T47D (cell line): Measurements from ENCODE around the gene DHRS1.
A peak's percentile ranks its signal among the peaks of the same experiment; 100 is the strongest.

Source experiments
- DNase-seq, 2 experiments: peaks; one replicate each; pipeline versions ENCODE4 v3.0.0 to v3.0.0-alpha.2; 2011 to 2012; ENCODE audit warnings: low read depth in 1 of 2, low spot score in 1 of 2
- JUND ChIP-seq: IDR thresholded peaks from 2 replicates; pipeline ENCODE4 v1.6.1; 2012; ENCODE audit warnings: low read depth
- in situ Hi-C: cut with HindIII; loops from 2 replicates; pipeline ENCODE4 v1.10.0; 2016; ENCODE audit warnings: low sequenced_read_pairs, low pct_unique_long_range_greater_than_20kb

DHRS1 gene

DNA sequence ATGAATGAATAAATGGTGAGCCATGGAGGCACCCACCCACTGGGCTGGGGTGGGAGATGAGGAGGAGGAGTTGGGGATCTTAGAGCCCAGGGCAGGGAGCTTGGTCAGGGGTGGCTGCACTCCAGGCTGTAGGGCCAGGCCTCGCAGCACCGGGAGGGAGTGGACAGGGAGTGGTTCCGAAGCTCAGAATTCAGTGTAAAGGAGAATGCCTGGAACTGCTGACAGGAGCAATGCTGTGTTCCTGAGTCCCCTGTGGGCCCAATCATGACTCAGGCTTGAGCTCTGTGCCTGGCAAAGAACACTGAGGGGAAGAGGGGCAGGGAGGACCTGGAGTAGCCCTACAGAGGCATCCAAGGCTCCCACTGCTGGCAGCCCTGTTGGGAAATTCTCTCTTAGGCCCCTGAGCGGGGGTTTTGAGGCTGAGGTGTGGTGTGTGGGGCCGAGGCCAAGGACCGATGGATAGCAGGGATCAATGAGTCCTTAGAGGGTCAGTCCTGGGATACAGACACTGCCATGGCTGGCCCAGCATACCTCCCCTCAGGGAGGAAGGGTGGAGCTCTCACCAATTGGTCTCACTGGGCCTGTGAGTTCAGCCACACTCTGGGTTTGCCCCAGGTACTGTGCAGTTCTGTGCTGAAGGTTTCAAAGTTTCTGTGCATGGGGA, 18.7 kb downstream of the DHRS1 start:
- in situ Hi-C loops, result no loop called here
- TF ChIP-seq JUND, result no peak
- no peak for DNase-seq

DNA sequence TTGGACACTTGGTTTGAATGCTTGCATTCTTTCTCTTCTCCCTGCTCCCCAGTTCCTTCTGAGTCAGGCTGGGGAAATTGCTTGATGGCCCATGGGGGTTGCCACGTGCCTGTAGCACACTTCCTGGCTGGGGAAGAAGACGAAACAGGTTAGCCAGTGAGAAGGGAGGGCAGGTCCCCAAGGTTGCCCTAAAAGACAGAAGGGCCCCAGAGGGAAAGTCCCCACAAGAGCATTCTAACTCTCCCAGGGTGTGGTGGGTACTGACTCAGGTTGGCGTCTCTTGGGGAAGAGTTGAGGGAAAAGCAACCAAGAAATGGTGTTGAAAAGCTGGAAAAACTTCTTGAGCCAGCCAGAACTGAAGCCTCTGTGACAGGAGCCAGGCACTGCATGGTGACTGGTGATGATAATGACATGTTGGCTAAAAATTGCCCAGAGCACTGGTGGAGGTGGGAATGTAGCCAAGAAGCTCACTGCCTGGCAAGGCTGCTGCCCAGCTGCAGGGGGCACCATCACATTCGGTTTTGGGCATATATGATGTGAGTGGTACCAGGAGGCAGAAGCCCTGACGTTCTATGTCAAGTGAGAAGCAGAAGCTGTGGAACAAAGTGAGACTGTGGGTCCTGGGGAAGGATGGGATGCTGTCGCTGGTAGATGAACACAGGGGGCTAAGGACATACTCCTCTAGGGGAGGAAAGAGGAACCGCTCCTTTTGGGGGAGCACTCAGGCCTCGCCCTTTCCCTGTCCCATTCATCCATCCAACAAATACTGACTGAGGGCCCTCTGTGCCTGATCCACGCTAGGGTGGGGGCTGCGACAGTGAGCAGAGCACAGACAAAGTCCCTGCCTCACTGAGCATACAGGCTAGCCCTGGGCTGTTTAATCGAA, 20.0 kb downstream of the DHRS1 start:
- in situ Hi-C loops, result no loop called here
- DNase-seq, result peak in 1 of 2 experiments; percentile 64
- no peak for TF ChIP-seq JUND

DNA sequence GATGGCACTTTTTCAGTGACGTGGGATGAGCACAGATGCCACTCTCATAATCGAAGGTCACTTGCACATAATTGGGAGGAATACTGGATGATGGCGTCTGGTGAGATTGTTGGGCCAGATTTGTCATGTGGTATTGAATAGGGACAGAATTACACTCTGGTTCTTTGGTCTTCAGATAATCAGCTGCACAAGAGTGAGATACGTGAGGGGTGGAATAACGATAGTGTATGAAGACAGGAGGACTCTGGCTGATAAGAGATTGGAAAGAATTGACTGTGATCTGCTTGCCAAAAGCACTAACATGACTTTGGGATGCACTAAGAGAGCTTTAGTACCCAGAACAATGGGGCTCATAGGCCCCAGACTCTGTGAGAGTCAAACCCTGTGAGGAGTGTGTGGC, 21.2 kb downstream of the DHRS1 start:
- DNase-seq, result no peak
- no peak for TF ChIP-seq JUND
- in situ Hi-C loops, result no loop called here

DNA sequence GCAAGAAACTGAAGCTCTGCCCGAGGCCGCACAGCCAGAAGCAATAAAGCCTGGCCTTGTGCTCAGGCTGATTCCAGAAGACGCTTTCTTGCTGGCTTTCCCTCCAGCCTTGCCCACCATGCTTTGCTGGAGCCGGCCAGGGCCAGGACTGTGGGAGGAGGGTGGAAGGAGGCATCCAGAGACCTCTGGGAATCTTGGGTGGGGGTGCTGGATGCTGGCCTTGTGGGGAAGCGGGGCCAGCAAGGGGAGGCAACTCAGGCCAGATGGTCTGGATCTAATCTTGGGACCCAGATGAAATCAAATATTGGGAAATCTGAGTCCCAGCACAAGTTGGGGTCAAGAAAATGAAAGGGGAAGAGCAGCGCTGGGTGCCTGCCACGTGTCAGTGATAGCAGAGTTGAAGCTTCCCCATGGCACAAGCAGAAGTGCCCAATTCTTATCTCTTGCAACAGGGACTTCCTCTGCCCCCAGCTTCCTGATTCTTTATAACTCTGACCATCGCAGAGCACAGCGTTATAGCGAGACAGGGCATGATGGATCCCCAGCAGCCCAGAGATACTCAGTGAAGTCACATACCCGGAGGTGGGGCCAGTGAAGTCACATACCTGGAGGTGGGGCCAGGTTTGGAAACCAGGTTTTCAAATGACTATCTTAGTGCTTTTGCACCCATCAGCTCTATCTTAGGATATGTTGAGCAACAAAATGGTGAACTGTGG, 21.8 kb downstream of the DHRS1 start:
- no peak for TF ChIP-seq JUND
- in situ Hi-C loops, result no loop called here
- no peak for DNase-seq

DNA sequence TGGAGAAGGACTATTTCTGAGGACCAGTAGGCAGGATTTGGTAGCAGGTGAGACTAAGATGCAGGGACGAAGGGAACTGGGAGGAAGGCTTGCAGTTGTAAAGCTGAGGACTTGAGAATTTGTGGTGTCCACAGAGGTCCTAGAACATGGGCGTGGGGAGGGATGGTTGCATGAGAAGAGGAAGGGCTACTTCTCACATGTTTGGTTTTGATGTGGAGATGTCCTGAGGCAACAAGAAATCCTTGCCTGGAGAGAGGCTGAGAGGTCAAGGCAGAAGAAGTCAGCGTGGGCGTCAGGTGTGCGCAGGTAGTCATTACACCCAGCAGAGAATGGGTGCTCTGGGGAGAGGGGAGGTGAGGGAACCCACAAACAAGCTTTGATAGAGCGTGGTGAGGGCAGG, 22.5 kb downstream of the DHRS1 start:
- no peak for TF ChIP-seq JUND
- in situ Hi-C loops, result no loop called here
- DNase-seq, result no peak

DNA sequence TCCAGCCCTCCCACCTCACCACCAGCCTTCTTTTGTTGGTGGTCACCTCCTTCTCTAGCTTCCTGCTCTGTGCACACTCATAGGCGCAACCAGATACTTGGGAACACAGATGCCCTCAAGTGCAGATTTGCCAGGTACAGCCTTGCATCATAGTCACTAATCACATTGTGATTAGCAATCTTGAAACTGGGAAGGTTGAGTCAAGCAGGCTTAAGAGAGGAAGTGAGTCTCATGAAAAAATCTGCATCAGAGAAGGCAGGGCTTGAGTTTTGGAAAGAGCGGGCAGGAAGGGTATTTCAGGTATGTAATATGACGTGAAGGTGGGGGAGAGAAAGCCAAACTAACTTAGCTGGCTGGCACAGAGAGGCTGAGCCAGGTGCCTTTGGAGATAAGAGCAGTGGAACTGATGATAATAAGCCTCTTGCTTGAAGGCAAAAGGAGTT, 25.5 kb downstream of the DHRS1 start:
- DNase-seq, result no peak
- in situ Hi-C loops, result no loop called here
- TF ChIP-seq JUND, result no peak

DNA sequence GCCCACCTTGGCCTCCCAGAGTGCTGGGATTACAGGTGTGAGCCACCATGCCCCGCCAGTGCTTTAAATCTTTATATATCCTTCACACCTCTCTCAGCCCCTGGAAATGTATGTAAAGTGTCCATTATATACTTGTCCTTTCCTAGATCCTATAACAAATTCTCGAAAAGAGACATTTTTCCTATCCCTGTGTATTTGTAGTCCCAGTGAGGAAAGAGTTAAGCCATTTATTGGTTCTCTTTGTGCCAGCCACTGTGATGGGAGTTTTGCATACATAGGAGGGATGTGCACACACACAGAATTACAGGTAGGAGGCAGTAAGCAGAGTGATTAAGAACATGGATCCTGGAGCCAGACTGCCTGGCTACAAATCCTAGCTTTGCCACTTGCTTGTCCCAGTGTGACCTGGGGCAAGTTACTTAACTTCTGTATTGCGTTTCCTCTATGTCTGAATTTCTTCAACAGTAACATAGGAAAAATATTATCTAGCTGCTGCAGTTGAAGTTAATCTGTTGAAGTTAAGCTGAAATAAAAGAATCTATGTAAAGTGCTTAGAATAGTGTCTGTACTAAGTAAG, 26.1 kb downstream of the DHRS1 start:
- in situ Hi-C loops, result no loop called here
- peak in 1 of 2 experiments; percentile 10 for DNase-seq
- TF ChIP-seq JUND, result no peak

DNA sequence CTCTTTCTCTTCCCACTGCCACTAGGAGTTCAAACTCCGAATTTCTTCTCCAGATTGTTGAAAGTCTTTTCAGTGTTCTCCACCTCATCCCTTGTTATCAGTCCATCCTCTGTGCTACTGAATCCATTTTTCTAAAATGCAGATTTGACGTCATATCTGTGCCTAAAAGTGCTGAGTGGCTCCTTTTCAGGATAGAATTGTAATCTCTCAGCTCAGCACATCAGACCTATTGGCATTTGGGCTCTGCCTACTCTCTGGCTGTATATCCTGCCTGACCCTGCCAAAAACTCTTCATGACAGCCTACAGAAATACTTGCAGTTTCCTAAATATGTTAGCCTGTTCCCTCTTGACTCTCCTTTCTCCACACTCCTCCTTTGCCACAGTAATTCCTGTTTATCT, 27.1 kb downstream of the DHRS1 start:
- TF ChIP-seq JUND, result no peak
- no peak for DNase-seq
- in situ Hi-C loops, result no loop called here

DNA sequence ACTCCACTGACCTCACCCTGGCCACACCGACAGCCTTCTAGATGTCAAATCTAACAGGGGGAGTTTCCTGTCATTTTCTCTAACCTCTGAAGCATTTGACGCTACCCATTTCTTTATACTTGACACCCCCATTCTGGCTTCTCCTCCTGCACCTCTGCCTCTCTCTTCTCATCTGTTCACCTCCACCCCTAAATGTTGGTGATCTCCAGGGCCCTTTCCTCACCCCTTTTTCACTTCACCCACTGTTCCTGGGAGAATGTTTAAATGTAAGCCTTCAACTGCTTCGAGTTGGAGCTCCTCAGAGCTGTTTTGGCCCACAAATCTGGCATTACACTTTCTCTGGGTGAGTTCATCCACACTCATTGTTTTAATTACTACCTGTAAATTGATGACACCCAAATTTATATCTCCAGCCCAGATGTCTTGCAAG, 27.7 kb downstream of the DHRS1 start:
- in situ Hi-C loops, result no loop called here
- no peak for DNase-seq
- no peak for TF ChIP-seq JUND

DNA sequence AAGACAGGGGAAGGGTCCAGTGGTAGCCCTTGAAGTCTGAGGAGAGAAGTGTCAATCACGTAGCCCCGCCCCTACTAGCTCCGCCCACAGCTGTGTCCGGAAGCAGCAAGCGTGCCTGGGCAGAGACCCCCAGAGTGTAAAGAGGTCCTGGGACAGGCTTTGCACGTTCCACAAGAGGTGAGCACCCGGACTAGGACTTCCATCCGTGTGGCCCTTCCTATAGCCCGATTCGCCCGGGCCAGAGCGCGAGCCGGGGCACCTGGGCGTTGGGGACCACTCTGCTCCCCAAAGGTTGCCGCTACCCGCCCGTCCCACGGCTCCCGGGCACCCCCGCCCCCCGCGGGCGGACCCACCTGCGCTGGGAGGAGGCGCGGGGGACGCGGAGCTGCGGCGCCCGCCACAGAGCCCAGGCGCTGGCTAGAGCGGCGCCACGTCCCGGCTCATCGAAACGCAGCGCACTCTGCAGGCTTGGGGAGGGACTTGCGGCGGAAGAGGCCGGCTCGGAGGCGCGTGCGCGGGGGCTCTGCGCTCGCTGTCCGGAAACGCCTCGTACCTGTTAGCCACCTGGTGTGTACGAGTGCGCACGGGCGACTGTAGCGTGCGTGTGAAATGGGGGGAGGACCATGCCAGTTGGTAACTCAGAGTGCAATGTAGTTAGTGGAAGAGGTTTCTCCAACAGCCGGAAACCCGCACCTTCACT, 28.3 kb downstream of the DHRS1 start, which contains the start of gene RABGGTA:
Gene RABGGTA, minus strand, starts transcription at position 464 of the 700 bp plus-strand sequence. CDS start 482 bp downstream, outside the sequence.
- DNase-seq, result peak; percentile 86 to 92
- TF ChIP-seq JUND, result no peak
- in situ Hi-C loops, result no loop called here

DNA sequence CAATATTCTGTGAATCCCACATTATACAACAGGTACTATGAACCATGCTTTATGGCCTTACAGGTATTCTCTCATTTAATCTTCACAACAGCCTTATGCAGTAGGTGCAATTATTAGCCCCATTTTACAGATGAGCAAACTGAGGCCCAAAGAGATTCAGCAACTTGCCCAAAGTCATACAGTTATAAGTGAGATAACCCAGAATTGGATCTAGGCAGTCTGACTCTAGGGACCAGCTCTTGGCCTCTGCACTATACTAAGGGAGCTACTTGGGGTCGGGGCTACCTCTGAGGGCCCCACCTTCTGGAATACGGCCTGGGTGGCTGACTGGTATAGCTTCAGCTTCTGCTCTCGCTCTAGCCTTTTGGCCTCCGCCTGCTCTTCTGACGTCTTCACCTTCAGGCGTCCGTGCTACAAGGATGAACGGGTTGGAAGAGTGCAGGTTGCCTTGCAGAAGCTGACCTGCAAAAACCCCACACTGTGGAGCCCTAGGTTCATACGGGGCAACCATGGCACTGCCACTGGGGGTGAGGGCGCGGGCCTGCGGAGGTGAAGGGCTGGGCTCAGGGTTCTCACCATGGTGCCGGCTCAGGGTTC, 28.9 kb downstream of the DHRS1 start:
- no peak for DNase-seq
- in situ Hi-C loops, result no loop called here
- TF ChIP-seq JUND, result no peak
